GM12872 (cell line): ENCODE measurements around the gene GRK6.

Source experiments
- TF ChIP-seq, protein P1 (sequence below): IDR thresholded peaks from 3 replicates; pipeline ENCODE4 v1.5.1; 2011; ENCODE audit warnings: low read depth, mild to moderate bottlenecking, low read length, moderate library complexity; ENCODE audit not compliant: insufficient read depth

The GRK6 gene

DNA sequence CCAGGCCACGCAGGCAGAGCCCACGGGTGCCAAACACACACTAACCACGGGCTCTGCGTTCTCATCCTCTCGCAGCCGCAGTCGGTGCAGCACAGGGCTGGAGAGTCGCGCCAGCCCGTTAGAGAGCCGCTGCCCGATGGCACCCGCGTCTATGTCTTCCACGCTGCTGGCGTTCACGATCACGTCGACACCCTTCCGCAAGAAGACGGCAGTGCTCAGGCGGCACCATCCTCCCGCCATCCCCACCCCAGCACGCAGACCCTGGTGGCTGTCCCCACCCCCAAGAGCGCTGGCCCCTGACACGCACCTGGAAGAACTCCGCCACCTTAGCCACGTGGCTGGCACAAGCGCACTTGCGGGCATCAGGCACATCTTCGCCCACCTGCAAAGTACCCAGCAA lies 41.0 kb downstream of the GRK6 start:
- TF ChIP-seq, protein P1, sequence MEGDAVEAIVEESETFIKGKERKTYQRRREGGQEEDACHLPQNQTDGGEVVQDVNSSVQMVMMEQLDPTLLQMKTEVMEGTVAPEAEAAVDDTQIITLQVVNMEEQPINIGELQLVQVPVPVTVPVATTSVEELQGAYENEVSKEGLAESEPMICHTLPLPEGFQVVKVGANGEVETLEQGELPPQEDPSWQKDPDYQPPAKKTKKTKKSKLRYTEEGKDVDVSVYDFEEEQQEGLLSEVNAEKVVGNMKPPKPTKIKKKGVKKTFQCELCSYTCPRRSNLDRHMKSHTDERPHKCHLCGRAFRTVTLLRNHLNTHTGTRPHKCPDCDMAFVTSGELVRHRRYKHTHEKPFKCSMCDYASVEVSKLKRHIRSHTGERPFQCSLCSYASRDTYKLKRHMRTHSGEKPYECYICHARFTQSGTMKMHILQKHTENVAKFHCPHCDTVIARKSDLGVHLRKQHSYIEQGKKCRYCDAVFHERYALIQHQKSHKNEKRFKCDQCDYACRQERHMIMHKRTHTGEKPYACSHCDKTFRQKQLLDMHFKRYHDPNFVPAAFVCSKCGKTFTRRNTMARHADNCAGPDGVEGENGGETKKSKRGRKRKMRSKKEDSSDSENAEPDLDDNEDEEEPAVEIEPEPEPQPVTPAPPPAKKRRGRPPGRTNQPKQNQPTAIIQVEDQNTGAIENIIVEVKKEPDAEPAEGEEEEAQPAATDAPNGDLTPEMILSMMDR = no peak

DNA sequence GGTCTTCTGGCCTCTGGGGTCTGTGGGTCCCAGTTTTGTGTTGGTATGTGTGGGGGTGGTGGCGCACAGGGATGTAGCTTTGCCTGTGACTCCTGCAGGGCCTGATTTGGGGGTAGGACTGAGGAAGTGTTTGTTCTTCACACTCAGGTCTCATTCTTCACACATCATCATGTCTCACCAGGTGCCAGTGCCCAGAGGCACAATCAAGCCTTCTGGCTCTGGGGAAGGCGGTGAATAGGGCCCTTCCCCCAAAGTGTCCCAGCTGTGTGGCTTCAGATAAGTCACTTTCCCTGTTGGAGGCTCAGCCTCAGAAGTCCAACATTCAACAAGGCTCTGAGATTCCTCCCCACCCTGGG lies 41.8 kb downstream of the GRK6 start:
- TF ChIP-seq, protein P1 = no peak

DNA sequence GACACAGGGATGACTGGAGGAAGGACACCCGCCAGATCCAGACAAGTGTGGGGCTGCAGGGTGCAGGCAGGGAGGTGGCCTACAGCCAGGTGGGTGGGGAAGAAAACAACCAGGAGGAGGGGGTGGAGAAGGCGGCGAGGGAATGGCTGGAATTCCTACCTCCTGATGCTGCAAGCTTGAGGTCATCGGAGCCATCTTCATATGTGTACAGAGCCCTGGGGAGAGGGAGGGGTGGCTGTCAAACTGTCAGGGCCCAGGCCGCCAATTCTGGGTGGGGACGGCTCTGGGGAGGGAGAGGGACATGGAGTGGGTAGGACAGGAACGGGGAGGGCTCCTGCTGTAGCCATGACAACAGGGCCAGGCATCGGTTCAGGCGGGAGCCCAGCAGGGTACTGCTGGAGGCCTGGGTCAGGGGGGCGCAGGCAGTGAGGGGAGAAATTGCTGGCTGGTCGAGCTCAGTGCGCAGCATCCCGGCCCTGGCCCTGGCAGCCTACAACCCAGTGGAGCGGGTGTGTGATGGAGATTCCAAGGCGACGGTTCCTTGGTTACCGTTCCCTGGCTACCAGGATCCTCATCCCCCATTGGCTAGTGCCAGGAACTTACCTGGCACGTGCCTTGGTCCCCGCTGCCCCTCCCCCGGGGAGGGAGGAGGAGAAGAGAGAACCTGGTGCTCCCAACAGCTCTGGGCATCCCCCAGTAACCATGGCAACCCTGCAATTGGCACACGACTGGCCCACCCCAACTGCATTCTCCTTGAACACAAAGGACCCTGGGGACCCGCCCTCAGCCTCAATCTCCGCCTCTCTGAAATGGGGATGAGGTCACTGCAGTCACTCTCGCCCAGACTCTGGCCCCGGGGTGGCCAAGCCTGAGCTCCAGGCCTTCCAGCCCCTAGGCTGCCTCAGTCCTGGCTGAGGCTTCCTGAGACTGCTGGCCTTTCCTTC lies 42.5 kb downstream of the GRK6 start:
- TF ChIP-seq, protein P1 = no peak

DNA sequence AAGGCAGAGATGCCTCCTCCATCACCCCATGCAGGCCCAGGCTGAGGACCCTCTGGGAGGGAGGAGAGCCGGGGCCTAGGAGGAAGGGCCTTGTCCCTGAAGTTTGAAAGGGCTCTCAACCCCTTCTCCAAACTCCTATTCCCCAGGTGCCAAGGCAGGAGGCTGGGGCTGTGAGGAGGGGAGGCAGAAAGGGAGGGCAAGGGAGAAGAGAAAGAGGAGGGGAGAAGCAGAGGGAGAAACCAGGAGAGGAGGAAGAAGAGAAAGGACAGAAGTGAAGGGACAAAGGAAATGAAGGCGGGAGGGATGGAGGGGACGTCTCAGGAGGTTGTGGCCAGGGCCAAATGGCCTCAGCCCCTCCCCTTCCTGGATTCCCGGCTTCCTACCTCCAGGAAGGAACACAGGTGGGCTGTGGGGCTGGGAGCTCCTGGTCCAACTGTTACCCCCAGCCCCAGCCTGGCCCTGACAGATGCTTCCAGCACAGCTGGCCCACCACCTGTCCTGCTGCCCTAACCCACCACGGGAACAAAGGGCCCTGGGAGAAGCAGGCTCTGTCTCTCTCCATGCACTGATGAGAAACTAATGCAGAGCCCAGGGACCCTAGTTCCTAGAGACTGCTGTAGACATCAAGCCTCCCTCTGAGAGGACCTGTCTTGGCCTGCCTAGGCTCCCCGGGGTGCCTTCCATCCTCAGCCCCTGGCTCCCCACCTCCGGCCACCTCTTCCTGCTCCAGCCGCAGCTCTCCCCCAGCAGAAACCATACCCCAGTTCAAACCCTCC lies 43.5 kb downstream of the GRK6 start:
- TF ChIP-seq, protein P1 = no peak

DNA sequence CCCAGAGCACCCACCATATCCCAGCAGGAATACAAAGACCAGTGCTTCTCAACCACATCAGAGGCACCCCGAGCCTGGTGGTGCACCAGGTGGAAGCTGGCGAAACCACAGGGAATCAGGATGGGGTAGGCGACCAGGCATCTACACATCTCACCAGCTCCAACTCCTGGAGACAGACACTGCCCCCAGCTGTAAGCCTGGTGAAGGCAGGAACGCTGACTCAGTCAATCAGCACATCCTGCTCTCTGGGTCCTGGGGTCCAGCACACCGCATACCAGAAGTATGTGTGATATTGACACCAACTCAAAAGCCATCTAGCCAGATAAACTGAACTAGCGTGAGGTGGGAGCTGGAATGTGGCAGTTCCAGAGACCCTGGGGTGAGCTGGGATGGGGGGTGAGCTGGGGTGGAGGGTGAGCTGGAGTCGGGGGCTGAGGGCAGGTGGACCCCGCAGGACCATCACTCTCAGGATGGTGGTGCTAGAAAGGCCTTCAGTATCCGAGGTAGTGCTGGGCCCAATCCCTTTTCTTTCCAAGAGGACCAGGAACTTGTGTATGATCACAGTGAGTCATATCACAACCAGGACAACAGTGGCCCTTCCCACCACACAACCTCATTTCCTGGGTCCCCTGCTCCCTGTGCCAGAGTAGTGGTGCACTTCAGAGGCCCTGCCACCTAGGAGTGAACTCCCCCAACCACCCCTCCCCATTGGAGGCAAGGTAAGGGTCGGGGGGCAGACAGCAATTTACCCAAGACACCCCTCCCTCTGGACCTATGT lies 44.5 kb downstream of the GRK6 start:
- TF ChIP-seq, protein P1 = no peak

DNA sequence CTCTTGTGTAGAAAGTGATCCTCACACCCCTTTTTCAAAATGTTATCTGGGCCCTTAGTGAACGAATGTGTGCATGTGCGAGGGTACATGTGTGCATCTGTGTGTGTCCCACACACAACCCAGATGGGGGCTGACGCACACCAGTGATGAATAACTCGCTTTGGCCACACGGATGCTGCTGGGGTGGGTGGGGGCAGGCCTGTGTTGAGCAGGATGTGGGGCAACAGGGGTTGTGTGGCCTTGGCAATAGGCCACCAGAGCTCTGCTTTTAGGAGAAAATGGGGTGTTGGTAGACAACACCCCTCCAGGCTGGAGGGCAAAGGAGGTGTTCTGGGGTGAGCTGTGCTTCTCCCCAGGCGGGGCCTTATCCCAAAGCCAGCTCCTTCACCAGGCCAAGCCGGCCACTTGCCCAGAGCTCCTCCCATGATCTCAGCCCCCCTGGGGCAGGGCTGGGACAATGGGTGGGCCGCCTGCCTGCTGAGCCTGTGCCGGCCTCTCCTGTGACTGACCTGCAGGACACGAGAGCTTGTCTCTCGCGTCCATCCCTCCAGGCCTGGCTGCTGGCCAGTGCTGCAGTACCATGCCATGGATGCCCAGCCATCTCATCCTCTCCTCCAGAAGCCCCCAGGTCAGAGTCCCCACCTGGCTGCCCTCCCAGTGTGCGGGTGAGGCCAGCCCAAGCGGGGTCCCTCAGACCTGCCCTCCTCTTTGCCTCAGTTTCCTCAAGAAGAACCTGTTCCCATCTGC lies 45.3 kb downstream of the GRK6 start:
- TF ChIP-seq, protein P1 = no peak
